PFSK-1 (cell line): Measurements from ENCODE around the gene POU3F1.

Source experiments
- FOXP2 ChIP-seq: optimal IDR thresholded peaks from 2 replicates; pipeline ENCODE3; 2011; ENCODE audit warnings: borderline replicate concordance, control low read depth, inconsistent platforms; ENCODE audit not compliant: insufficient read depth; ENCODE audit errors: extremely low read length, extremely low read depth
- POLR2AphosphoS5 ChIP-seq: IDR thresholded peaks from 2 replicates; pipeline ENCODE4 v1.6.1; 2012; ENCODE audit warnings: low read depth, mild to moderate bottlenecking, control low read depth, low read length, moderate library complexity
- SIN3A ChIP-seq: IDR thresholded peaks from 2 replicates; pipeline ENCODE4 v1.6.1; 2012; ENCODE audit warnings: mild to moderate bottlenecking, low read length, moderate library complexity, borderline replicate concordance; ENCODE audit not compliant: insufficient read depth
- TAF1 ChIP-seq: IDR thresholded peaks from 2 replicates; pipeline ENCODE4 v1.6.1; 2012; ENCODE audit warnings: low read length, control low read depth, borderline replicate concordance; ENCODE audit not compliant: insufficient read depth
- TF ChIP-seq, protein P1 (sequence below), 2 experiments: IDR thresholded peaks; 2 replicates each; pipeline versions ENCODE4 v1.6.1 to v1.8.0; 2011 to 2012; ENCODE audit warnings: low read depth in 2 of 2, low read length in 2 of 2, control low read depth in 1 of 2, inconsistent platforms in 1 of 2, mild to moderate bottlenecking in 1 of 2, moderate library complexity in 1 of 2; ENCODE audit not compliant: insufficient read depth in 1 of 2

- TF ChIP-seq, protein P1, sequence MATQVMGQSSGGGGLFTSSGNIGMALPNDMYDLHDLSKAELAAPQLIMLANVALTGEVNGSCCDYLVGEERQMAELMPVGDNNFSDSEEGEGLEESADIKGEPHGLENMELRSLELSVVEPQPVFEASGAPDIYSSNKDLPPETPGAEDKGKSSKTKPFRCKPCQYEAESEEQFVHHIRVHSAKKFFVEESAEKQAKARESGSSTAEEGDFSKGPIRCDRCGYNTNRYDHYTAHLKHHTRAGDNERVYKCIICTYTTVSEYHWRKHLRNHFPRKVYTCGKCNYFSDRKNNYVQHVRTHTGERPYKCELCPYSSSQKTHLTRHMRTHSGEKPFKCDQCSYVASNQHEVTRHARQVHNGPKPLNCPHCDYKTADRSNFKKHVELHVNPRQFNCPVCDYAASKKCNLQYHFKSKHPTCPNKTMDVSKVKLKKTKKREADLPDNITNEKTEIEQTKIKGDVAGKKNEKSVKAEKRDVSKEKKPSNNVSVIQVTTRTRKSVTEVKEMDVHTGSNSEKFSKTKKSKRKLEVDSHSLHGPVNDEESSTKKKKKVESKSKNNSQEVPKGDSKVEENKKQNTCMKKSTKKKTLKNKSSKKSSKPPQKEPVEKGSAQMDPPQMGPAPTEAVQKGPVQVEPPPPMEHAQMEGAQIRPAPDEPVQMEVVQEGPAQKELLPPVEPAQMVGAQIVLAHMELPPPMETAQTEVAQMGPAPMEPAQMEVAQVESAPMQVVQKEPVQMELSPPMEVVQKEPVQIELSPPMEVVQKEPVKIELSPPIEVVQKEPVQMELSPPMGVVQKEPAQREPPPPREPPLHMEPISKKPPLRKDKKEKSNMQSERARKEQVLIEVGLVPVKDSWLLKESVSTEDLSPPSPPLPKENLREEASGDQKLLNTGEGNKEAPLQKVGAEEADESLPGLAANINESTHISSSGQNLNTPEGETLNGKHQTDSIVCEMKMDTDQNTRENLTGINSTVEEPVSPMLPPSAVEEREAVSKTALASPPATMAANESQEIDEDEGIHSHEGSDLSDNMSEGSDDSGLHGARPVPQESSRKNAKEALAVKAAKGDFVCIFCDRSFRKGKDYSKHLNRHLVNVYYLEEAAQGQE (IDR thresholded peaks at IDR 0.05; ENCODE audit: insufficient read depth in 1 of 2, low read depth in 2 of 2, low read length in 2 of 2) = no peak
- TF ChIP-seq SIN3A (no peak), POLR2AphosphoS5 (no peak), TAF1 (no peak), FOXP2 (no peak)
Observed at GRCh38 chr1:38004284-38005108, 42.1 kb downstream of the POU3F1 start.
